GM04504 (cell line): ENCODE data around the gene ANKS4B.
A peak's percentile ranks its signal among the peaks of the same experiment; 100 is the strongest.
"Not testable (repeated sequence)": the region's sequence is repeated elsewhere in the genome, so short reads cannot be mapped to it uniquely, and the experiment has no call there.

Experiments
- DNase-seq: peaks from one replicate; pipeline ENCODE4 v3.0.0-alpha.2; 2012; ENCODE audit warnings: low read depth

The ANKS4B gene

GRCh38 chr16:21218153-21218552 is 15.3 kb upstream of the ANKS4B start:
- DNase-seq = no peak

GRCh38 chr16:21219551-21219950 is 13.9 kb upstream of the ANKS4B start:
- no peak for DNase-seq

GRCh38 chr16:21222495-21223337 is 10.8 kb upstream of the ANKS4B start:
- DNase-seq = no peak

GRCh38 chr16:21223787-21224186 is 9.7 kb upstream of the ANKS4B start:
- DNase-seq = no peak

GRCh38 chr16:21224800-21225199 is 8.7 kb upstream of the ANKS4B start:
- DNase-seq = no peak

GRCh38 chr16:21226749-21227148 is 6.8 kb upstream of the ANKS4B start:
- DNase-seq = no peak

GRCh38 chr16:21227866-21228265 is 5.6 kb upstream of the ANKS4B start:
- DNase-seq = no peak

GRCh38 chr16:21228361-21228872 is 5.1 kb upstream of the ANKS4B start:
- no peak for DNase-seq

- DNase-seq = no peak
Observed at GRCh38 chr16:21233045-21233520, 416 bp upstream of the ANKS4B start.

GRCh38 chr16:21235199-21235585 is 1.7 kb downstream of the ANKS4B start:
- DNase-seq = no peak

- no peak for DNase-seq
Observed at GRCh38 chr16:21236831-21237230, 3.3 kb downstream of the ANKS4B start.

- DNase-seq = no peak
Observed at GRCh38 chr16:21239646-21240045, 6.1 kb downstream of the ANKS4B start.

- DNase-seq = no peak
Observed at GRCh38 chr16:21242756-21243155, 9.3 kb downstream of the ANKS4B start.

- no peak for DNase-seq
Observed at GRCh38 chr16:21244518-21245215, 11.2 kb downstream of the ANKS4B start.

- not testable (repeated sequence) for DNase-seq
Observed at GRCh38 chr16:21248179-21248578, 14.7 kb downstream of the ANKS4B start.

GRCh38 chr16:21250072-21250923 is 16.8 kb downstream of the ANKS4B start:
- no peak for DNase-seq

- no peak for DNase-seq
Observed at GRCh38 chr16:21253470-21253869, 20.0 kb downstream of the ANKS4B start.

GRCh38 chr16:21256636-21257035 is 23.1 kb downstream of the ANKS4B start:
- DNase-seq = no peak

GRCh38 chr16:21257284-21257683 is 23.8 kb downstream of the ANKS4B start:
- DNase-seq = no peak

GRCh38 chr16:21260870-21261791 is 27.6 kb downstream of the ANKS4B start:
- DNase-seq = peak; percentile 31
